ENCODE results near the gene SNCAIP.

DNA sequence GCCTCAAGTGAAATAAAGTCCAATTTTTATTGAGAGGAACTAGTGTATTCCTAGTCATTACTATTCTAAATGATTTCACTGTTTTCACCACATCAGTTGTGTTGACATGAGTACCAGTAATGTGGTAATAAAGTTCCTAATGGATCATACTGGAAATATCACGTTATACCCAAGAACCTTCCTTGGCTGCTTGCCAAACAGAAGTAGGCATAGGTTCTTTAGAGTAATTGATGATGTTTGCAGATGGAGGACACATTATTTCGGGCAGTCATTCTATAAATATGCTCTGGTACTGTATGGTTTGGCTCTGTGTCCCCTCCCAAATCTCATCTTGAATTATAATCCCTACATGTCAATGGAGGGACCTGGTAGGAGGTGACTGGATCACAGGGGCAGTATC lies 15.1 kb downstream of the SNCAIP start:
- TF ChIP-seq, protein P1, sequence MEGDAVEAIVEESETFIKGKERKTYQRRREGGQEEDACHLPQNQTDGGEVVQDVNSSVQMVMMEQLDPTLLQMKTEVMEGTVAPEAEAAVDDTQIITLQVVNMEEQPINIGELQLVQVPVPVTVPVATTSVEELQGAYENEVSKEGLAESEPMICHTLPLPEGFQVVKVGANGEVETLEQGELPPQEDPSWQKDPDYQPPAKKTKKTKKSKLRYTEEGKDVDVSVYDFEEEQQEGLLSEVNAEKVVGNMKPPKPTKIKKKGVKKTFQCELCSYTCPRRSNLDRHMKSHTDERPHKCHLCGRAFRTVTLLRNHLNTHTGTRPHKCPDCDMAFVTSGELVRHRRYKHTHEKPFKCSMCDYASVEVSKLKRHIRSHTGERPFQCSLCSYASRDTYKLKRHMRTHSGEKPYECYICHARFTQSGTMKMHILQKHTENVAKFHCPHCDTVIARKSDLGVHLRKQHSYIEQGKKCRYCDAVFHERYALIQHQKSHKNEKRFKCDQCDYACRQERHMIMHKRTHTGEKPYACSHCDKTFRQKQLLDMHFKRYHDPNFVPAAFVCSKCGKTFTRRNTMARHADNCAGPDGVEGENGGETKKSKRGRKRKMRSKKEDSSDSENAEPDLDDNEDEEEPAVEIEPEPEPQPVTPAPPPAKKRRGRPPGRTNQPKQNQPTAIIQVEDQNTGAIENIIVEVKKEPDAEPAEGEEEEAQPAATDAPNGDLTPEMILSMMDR (IDR thresholded peaks at IDR 0.05): no peak
- no peak for TF ChIP-seq POLR2A (IDR thresholded peaks at IDR 0.05)
